Right lobe of liver (tissue), 4 donors: ENCODE measurements around the gene ITGAE.

ENCODE experiments used
- CTCF ChIP-seq, 4 donors: fragments of 200-600 bp in 3 of 4; fragments of 450-650 bp in 1 of 4; IDR thresholded peaks; one replicate each; pipeline versions ENCODE4 v1.5.1 to v1.8.0; 2016 to 2022; ENCODE audit warnings: antibody characterized with exemption in 4 of 4, mild to moderate bottlenecking in 2 of 4
- POLR2A ChIP-seq: fragments of 450-650 bp; IDR thresholded peaks from one replicate; pipeline ENCODE4 v1.6.1; 2017; ENCODE audit warnings: antibody characterized with exemption, mild to moderate bottlenecking
- donor health status: DM: no; HTN: no; CAD: no.
- donor health status: DM: no; HTN: no; CAD: no.
- donor health status: DM: no; HTN: yes; CAD: no.

DNA sequence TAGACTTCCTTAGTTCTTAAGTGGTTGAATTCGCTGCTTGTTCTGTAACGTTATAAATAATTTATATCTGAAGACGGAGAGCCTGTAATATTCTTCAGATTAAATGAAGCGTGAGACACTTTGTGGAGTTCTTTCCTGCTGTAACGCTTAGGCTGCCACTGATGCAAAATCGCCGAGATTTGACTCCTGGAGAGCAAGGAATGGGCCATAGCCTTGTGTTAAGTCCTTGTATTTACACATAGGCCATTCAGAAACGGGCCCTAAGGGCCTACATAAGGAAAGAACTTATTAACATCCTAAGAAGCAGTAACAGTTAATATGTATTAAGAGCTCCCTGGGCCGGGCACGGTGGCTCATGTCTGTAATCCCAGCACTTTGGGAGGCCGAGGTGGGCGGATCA is 131.4 kb downstream of the ITGAE start:
- TF ChIP-seq CTCF (IDR thresholded peaks at IDR 0.05) (no peak), POLR2A (no peak)
